Measurements from ENCODE around the gene MIPOL1.
"Not testable (repeated sequence)": the region's sequence is repeated elsewhere in the genome, so short reads cannot be mapped to it uniquely, and the experiment has no call there.

MIPOL1 gene

DNA sequence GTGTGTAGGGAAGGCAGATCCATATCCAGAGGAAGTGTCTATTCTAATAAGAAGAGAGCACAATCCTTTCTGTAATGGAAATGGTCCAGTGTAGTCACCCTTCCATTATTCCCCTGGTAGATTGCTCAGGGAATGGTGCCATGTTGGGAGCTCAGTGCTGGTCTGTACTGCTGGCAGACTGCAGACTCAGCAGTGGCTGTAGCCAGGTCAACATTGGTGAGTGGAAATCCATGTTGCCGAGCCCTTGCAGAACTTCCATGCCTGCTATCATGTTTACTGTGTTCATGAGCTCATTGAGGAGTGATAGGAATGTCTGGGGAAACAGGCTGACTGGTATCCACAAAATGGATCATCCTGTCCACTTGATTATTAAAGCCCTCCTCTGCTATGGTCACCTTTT is 128.7 kb downstream of the MIPOL1 start:
- DNase-seq: no peak
- Mint-ChIP-seq H3K4me3 (no peak overlapping the region), H3K36me3 (no peaks in the 10 kb centered on the region), H3K9me3 (peaks cover 0 to 5% of the 10 kb centered on the region in 2 donors), H3K4me1 (no peaks in the 10 kb centered on the region), H3K27me3 (no peaks in the 10 kb centered on the region), H3K27ac (no peak overlapping the region)
- no peak for ATAC-seq (replicated peaks)

DNA sequence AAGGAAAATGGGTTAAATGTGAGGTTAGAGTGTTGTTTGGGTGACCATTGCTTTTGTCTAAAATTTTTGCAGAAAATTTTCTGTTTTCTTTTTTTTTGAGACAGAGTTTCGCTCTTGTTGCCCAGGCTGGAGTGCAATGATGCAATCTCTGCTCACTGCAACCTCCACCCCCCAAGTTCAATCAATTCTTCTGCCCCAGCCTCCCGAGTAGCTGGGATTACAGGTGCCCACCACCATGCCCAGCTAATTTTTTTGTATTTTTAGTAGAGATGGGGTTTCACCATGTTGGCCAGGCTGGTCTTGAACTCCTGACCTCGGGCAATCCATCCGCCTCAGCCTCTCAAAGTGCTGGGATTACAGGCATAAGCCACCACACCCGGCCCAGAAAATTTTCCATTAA is 130.2 kb downstream of the MIPOL1 start:
- H3K27me3 Mint-ChIP-seq; H3K36me3 Mint-ChIP-seq; DNase-seq; H3K4me3 Mint-ChIP-seq; H3K4me1 Mint-ChIP-seq; H3K9me3 Mint-ChIP-seq; ATAC-seq (replicated peaks); H3K27ac Mint-ChIP-seq: not testable (repeated sequence)

DNA sequence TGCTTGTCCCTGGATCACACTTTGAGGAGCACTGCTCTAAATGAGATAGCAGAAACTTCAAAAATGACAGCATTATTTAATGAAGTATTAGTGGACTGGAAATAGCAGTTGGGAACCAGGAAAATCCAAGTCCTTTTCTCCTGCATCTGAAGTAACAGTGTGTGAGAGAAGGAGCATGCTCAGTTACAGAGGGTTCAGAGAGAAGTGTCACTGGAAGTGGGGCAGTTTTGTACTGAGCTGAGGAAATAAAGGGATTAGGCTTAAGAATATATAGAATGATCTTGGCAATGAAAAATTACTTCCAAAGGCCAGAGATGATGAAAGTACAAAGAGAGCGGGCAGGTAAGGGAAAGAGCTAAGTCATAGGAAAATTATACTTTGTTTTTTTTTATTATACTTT is 130.9 kb downstream of the MIPOL1 start:
- Mint-ChIP-seq H3K9me3 (peaks cover 0 to 8% of the 10 kb centered on the region in 2 donors), H3K36me3 (no peaks in the 10 kb centered on the region), H3K27ac (no peak overlapping the region), H3K27me3 (no peaks in the 10 kb centered on the region), H3K4me1 (no peaks in the 10 kb centered on the region), H3K4me3 (no peak overlapping the region)
- ATAC-seq (replicated peaks) (no peak), DNase-seq (no peak)

DNA sequence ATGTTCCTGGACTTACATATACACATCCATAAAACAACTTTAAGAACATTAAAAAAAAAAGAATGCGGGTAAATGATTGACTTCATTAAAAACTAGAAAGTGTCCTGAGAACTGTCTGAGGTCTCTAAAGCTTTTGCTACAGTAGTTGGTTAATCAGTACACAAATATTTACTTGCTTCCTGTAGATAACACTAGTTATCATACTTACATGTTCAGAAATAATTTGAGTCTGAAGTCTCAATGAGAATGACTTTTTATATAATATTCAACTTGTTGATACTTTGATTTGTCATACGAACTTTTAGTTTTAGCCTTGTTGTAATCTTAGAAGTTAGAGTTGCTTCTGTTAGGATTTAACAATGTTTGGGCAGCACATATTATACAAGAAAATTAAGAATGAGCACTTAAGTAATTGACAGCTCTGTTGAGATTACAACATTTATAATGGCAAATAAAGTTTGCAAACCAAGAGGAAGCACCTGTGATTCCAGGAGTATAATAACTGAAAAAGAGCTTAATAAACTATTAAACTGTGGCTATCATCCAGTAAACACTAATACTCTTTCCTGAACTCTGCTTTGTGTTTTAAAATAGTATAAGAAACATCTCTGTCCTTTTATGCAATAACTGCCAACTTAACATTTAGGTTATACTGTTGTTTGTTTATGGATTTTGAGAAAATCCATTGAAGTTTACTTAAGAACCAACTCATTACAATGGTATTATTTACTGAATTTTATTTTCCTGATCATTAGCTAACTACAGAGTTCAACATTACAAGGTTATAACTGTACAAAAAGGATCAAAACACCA is 131.7 kb downstream of the MIPOL1 start:
- no peak for ATAC-seq (replicated peaks)
- Mint-ChIP-seq H3K27me3 (no peaks in the 10 kb centered on the region), H3K4me3 (no peak overlapping the region), H3K4me1 (no peaks in the 10 kb centered on the region), H3K36me3 (no peaks in the 10 kb centered on the region), H3K27ac (no peak overlapping the region), H3K9me3 (peaks cover 0 to 8% of the 10 kb centered on the region in 2 donors)
- no peak for DNase-seq

DNA sequence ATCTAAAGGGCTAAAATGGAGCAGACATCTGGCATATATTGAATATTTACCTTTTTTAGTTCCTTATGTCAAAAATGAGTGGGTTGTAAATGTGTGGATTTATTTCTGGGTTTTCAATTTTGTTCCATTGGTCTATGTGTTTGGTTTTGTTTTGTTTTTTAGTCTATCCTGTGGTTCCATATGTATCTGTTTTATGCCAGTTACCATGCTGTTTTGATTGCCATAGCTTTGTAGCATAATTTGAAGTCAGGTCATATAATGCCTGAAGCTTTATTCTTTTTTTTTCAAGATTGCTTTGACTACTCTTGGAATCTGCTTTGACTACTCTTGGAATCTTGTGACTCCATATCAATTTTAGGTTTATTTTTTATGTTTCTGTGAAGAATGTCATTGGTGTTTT is 133.2 kb downstream of the MIPOL1 start:
- ATAC-seq (replicated peaks) (no peak), DNase-seq (no peak)
- Mint-ChIP-seq H3K36me3 (no peaks in the 10 kb centered on the region), H3K27me3 (no peaks in the 10 kb centered on the region), H3K4me1 (no peaks in the 10 kb centered on the region), H3K27ac (no peak overlapping the region), H3K9me3 (peaks cover 0 to 8% of the 10 kb centered on the region in 2 donors), H3K4me3 (no peak overlapping the region)

DNA sequence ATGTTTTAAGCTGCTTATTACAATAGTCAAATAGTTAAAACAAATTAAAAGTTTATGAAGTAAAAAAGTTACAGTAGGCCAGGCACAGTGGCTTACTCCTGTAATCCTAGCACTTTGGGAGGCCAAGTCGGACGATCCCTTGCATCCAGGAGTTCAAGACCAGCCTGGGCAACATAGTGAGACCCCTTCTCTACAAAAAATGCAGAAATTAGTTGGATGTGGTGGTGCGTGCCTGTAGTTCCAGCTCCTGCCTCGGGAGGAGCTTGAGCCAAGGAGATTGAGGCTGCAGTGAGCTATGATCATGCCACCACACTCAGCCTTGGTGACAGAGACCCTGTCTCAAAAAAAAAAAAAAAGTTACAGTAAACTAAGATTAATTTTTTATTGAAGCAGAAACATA is 142.6 kb downstream of the MIPOL1 start:
- Mint-ChIP-seq H3K4me3 (no peak overlapping the region), H3K36me3 (no peaks in the 10 kb centered on the region), H3K27me3 (no peaks in the 10 kb centered on the region), H3K9me3 (peaks cover 0 to 3% of the 10 kb centered on the region in 2 donors), H3K4me1 (no peaks in the 10 kb centered on the region), H3K27ac (no peak overlapping the region)
- ATAC-seq (replicated peaks): no peak
- no peak for DNase-seq

DNA sequence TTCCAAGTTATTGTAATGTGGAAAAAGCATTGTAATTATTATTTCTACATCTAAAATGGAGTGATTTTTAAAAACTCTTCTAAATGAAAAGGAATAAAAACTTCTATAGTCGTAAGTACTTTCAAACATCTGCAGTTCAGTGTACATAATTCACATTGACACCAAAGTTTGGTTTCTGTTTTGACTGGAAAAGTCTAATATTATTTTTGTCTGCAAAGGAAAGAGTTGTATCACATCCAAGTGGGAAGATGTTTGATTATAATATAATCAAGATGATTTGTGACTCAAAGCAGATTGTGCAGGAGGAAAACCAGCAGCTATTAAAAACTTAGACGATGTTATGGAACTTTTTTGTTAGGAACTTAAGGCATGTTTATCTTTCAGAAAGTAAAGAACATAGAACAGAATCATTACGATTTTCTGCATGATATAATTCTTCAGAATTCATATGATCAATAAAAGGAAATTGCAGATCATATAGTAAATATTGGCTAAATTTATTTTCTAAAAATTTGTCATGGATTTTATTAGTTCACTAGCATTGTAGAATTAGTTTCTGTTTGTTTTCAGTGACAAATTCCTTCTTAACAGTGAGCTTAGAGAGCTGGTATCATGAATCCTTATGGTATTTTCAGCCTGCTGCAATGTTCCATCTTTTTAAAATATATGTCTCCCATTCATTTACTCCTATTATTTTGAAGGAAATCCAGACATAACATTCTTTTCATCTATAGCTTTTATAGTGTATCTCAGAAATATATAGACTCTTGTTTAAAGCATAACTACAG is 145.8 kb downstream of the MIPOL1 start:
- no peak overlapping the region for H3K4me3 Mint-ChIP-seq
- no peaks in the 10 kb centered on the region for H3K36me3 Mint-ChIP-seq
- ATAC-seq (replicated peaks) (no peak), DNase-seq (no peak)
- no peaks in the 10 kb centered on the region for H3K27me3 Mint-ChIP-seq
- peaks cover 0 to 5% of the 10 kb centered on the region in 2 donors for H3K9me3 Mint-ChIP-seq
- no peaks in the 10 kb centered on the region for H3K4me1 Mint-ChIP-seq
- no peak overlapping the region for H3K27ac Mint-ChIP-seq

DNA sequence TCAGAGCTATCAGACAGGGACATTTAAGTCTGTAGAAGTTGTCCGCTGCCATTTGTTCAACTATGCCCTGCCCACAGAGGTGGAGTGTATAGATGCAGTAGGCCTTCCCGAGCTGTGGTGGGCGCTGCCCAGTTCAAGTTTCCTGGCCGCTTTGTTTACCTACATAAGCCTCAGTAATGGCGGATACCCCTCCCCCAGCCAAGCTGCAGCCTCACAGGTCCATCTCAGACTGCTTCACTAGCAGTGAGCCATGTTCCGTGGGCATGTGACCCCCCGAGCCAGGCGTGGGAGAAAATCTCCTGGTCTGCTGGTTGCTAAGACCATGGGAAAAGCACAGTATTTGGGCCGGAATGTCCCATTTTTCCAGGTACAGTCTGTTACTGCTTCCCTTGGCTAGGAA is 165.9 kb downstream of the MIPOL1 start:
- H3K9me3 Mint-ChIP-seq: peaks cover 23 to 35% of the 10 kb centered on the region in 2 donors
- H3K27me3 Mint-ChIP-seq: no peaks in the 10 kb centered on the region
- H3K4me3 Mint-ChIP-seq: no peak overlapping the region
- DNase-seq (no peak), ATAC-seq (replicated peaks) (no peak)
- H3K4me1 Mint-ChIP-seq: no peaks in the 10 kb centered on the region
- no peaks in the 10 kb centered on the region for H3K36me3 Mint-ChIP-seq
- H3K27ac Mint-ChIP-seq: no peak overlapping the region

DNA sequence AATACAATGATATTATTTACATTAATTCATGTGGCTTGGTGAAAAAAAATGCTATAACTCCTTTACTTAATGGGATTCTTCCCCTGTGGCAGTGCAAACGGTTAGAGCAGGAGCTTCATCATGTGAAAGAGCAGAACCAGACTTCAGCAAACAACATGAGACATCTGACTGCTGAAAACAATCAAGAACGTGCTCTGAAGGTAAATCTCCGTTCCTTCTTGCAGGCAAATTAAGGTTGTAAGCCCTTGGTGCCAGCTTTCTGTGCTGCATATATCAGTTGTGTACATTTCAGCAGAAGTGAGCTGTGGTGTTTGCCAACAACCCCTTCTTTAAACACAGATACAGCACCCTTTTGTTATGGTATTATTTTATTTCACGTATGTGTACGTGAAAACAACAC is 171.7 kb downstream of the MIPOL1 start:
- Mint-ChIP-seq H3K9me3 (peaks cover 8 to 13% of the 10 kb centered on the region in 2 donors), H3K36me3 (no peaks in the 10 kb centered on the region), H3K27ac (no peak overlapping the region), H3K4me1 (no peaks in the 10 kb centered on the region), H3K4me3 (no peak overlapping the region), H3K27me3 (no peaks in the 10 kb centered on the region)
- ATAC-seq (replicated peaks) (no peak), DNase-seq (no peak)

DNA sequence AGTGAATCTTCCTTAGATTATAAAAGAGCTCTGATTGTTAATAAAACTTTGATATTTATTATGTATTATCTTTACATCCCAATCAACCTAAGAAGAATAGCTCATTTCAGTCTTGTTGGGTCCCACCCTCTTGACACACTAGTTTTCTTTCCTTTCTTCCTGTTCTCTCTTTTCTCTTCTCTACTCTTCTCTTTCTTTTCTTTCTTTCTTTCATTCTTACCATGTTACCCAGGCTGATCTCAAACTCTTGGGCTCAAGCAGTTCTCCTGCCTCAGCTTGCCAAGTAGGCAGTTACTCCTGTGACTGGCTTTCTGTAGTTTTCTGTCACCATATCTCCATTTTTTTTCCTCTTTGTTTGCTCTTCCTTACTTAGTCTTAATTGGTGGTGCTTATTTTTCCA is 177.8 kb downstream of the MIPOL1 start:
- DNase-seq (no peak), ATAC-seq (replicated peaks) (no peak)
- no peak overlapping the region for H3K4me3 Mint-ChIP-seq
- no peaks in the 10 kb centered on the region for H3K4me1 Mint-ChIP-seq
- no peaks in the 10 kb centered on the region for H3K36me3 Mint-ChIP-seq
- no peaks in the 10 kb centered on the region for H3K27me3 Mint-ChIP-seq
- peaks cover 0 to 7% of the 10 kb centered on the region in 2 donors for H3K9me3 Mint-ChIP-seq
- H3K27ac Mint-ChIP-seq: no peak overlapping the region

DNA sequence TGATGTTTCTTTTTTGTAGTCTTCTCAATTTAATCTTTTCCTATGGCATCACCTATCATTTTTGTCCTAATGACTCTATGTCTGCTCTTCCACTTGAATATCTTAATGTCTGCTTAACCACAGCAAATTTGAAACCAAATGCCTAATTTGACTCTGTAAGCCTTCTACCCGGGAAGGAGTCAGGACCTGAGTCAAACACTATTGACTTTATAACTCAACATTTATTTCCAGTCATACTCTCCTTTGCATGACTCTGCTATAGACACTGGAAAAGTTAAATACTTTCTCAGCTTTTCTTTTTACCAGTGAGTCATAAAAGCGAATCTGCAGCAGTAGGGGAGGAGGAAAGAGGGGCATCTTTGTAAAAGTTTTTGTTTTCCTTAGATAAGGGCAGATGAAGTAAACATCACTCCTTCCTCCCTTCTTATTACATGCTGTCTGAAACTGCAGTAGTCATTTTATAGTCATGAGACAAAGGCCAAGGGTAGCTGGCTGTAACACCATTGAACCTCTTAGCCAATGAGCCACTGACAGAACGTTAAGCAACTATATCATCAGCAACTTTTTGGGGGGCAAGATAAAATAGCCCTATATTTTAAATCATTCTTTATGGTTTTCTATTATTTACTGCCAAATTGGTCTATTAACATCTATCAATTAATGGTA is 179.3 kb downstream of the MIPOL1 start:
- no peaks in the 10 kb centered on the region for H3K27me3 Mint-ChIP-seq
- no peak overlapping the region for H3K27ac Mint-ChIP-seq
- no peak overlapping the region for H3K4me3 Mint-ChIP-seq
- DNase-seq (no peak), ATAC-seq (replicated peaks) (no peak)
- H3K9me3 Mint-ChIP-seq: peaks cover 0 to 7% of the 10 kb centered on the region in 2 donors
- no peaks in the 10 kb centered on the region for H3K4me1 Mint-ChIP-seq
- no peaks in the 10 kb centered on the region for H3K36me3 Mint-ChIP-seq

DNA sequence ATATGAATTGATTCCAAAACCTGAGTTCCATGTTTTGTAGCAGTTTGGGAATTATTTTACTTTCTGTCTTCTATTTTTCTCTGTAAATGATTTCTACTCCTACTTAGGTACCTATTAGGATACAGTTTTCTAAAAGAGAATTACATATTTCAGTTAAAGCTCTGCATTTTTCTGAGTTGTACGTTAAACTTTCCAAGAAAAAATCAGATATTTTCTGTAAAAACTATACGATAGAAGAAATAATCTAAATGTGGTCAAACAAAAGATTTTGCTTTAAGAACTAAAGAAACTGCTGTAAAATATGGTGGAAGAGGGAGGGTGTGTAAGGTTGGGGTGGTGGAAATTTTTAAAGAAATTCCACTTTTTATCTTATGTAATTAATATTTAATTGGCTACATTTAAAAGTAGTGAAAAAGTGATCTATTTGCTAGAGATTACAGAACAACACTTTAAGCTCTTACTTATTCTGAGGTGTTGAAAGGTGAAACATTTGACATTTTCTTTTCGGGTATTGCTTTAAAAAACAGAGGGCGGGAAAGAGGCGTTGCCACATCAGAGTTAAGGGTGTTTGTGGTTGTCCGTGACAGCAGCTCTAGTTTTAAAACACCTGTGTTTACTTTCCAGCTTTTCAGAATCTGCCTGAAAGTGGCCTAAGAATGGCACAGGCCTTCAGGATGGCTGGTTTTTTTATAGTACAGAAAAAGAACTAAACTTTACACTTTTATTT is 187.3 kb downstream of the MIPOL1 start:
- Mint-ChIP-seq H3K27ac (no peak overlapping the region), H3K9me3 (peaks cover 2 to 4% of the 10 kb centered on the region in 2 donors), H3K36me3 (no peaks in the 10 kb centered on the region), H3K4me3 (no peak overlapping the region), H3K27me3 (no peaks in the 10 kb centered on the region), H3K4me1 (no peaks in the 10 kb centered on the region)
- DNase-seq (no peak), ATAC-seq (replicated peaks) (no peak)

DNA sequence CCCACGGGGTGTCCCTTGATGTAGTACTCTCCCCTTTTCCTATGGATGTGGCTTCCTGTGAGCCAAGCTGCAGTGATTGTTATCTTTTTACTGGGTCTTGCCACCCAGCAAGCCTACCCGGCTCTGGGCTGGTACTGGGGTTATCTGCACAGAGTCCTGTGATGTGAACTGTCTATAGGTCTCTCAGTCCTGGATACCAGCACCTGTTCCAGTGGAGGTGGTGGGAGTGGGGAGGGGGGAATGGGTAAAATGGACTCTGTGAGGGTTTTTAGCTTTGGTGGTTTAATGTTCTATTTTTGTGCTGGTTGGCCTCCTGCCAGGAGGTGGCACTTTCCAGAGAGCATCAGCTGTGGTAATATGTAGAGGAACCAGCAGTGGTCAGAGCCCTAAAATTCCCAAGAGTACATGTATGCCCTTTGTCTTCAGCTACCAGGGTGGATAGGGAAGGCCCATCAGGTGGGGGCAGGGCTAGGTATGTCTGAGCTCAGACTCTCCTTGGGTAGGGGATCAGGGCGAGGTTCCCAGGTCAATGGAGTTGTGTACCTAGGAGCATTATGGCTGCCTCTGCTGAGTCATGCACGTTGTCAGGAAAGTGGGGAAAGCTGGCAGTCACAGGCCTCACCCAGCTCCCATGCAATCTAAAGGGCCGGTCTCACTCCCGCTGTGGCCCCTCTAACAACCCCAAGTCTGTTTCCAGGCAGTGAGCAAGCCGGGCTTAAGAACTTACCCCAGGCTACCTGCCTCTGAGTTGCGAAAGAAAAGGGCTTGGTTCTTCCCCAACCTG is 199.6 kb downstream of the MIPOL1 start:
- not testable (repeated sequence) for ATAC-seq (replicated peaks); H3K4me1 Mint-ChIP-seq; H3K36me3 Mint-ChIP-seq; H3K27ac Mint-ChIP-seq; DNase-seq; H3K27me3 Mint-ChIP-seq; H3K4me3 Mint-ChIP-seq
- H3K9me3 Mint-ChIP-seq: peaks cover 21 to 31% of the 10 kb centered on the region in 2 donors

DNA sequence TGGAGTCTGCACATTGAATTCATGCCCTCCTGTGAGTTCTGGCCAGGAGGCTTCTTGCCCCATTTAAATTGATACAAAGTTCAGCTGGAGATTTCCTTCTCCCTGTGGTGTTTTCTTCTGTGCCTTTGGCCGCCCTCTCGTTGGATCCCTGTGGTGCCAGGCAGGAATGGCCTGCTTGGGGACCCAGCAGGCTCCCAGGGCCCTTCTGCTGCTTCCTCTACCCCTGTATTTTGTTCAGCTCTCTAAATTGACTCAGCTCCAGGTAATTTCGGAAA is 200.1 kb downstream of the MIPOL1 start:
- no peak for ATAC-seq (replicated peaks)
- DNase-seq: no peak
- Mint-ChIP-seq H3K9me3 (peaks cover 20 to 31% of the 10 kb centered on the region in 2 donors), H3K27me3 (no peaks in the 10 kb centered on the region), H3K27ac (no peak overlapping the region), H3K36me3 (no peaks in the 10 kb centered on the region), H3K4me3 (no peak overlapping the region), H3K4me1 (no peaks in the 10 kb centered on the region)
